Panc1 (cell line): Measurements from ENCODE around the gene SRCAP. TPM values are rescaled to one million over a fixed set of nuclear protein-coding genes. Genes with fewer than 3 reads are reported as not detected.

Experiments used
- ATAC-seq: fragments of 200-7000 bp; cut with Tn5 transposase; 2 replicates; pipeline ENCODE4 v1.9.1; 2020; ENCODE audit warnings: mild to moderate bottlenecking, moderate library complexity
- BruUV-seq: library from RNA; stranded (reverse); fragments of 400-500 nt; replicated peaks from 2 replicates; lab custom pipeline; 2021; lab: Mats Ljungman, UMichigan
- CTCF ChIA-PET: fragments of 300-600 bp; sonication (Branson Sonifier 250); formaldehyde crosslinking; loops from one replicate; lab custom pipeline; 2022; ENCODE audit warnings: antibody characterized with exemption; lab: Charles Lee
- POLR2A ChIA-PET: fragments of 300-600 bp; sonication (Branson Sonifier 250); formaldehyde crosslinking; loops from one replicate; lab custom pipeline; 2022; ENCODE audit warnings: antibody characterized with exemption; lab: Charles Lee
- DNase-seq: peaks from one replicate; pipeline ENCODE4 v3.0.0-alpha.2; 2010; ENCODE audit warnings: low read depth, low spot score
- H3K27ac ChIP-seq: 2 replicates; pipeline ENCODE4 v1.5.1; 2011; ENCODE audit warnings: mild to moderate bottlenecking, low read length, inconsistent platforms
- H3K27me3 ChIP-seq: fragments of 200-500 bp; sonication (Bioruptor generic); 2 replicates; pipeline ENCODE4 v1.6.0; 2014; ENCODE audit warnings: low read length, inconsistent platforms; ENCODE audit not compliant: control insufficient read depth, insufficient read depth
- H3K36me3 ChIP-seq: fragments of 200-500 bp; sonication (Bioruptor generic); 2 replicates; pipeline ENCODE4 v1.5.1; 2014; ENCODE audit warnings: inconsistent platforms, mild to moderate bottlenecking, low read length, moderate library complexity; ENCODE audit not compliant: control insufficient read depth, insufficient read depth
- H3K4me1 ChIP-seq: 2 replicates; pipeline ENCODE4 v1.5.1; 2011; ENCODE audit warnings: inconsistent platforms, mild to moderate bottlenecking, low read length, moderate library complexity; ENCODE audit not compliant: control insufficient read depth, insufficient read depth
- H3K4me3 ChIP-seq, 2 experiments: 2 replicates each; pipeline ENCODE4 v1.5.1; 2011 to 2012; ENCODE audit warnings: low read depth in 2 of 2, low read length in 2 of 2, mild to moderate bottlenecking in 2 of 2, inconsistent platforms in 1 of 2, moderate library complexity in 1 of 2
- H3K9me3 ChIP-seq: fragments of 200-500 bp; sonication (Bioruptor generic); 2 replicates; pipeline ENCODE4 v1.5.1; 2014; ENCODE audit warnings: low read depth, mild to moderate bottlenecking, inconsistent platforms, low read length, moderate library complexity; ENCODE audit not compliant: control insufficient read depth, insufficient read depth
- POLR2AphosphoS5 ChIP-seq: IDR thresholded peaks from 2 replicates; pipeline ENCODE4 v1.6.1; 2012; ENCODE audit warnings: mild to moderate bottlenecking, low read depth, low read length, moderate library complexity
- SIN3A ChIP-seq: IDR thresholded peaks from 2 replicates; pipeline ENCODE4 v1.6.1; 2012; ENCODE audit warnings: low read depth, mild to moderate bottlenecking, low read length, moderate library complexity, borderline replicate concordance; ENCODE audit not compliant: insufficient read depth
- TCF7L2 ChIP-seq: IDR thresholded peaks from 2 replicates; pipeline ENCODE4 v1.6.1; 2011; ENCODE audit warnings: mild to moderate bottlenecking, low read depth, low read length, inconsistent platforms
- in situ Hi-C: cut with HindIII; loops from 2 replicates; pipeline ENCODE4 v1.10.0; 2016; ENCODE audit warnings: low sequenced_read_pairs, low pct_unique_long_range_greater_than_20kb
- intact Hi-C: fragments of 100-400 bp; cut with micrococcal nuclease; formaldehyde crosslinking; loops from one replicate; pipeline ENCODE4 v1.10.0; 2022; ENCODE audit not compliant: unreplicated experiment
- total RNA-seq: library from RNA; stranded (reverse); gene quantifications from one replicate; pipeline ENCODE4 v1.2.1, GENCODE V29; 2021; ENCODE audit not compliant: unreplicated experiment
- TF ChIP-seq, protein P1 (sequence below), 2 experiments: IDR thresholded peaks; 2 replicates each; pipeline ENCODE4 v1.6.1; 2011 to 2012; ENCODE audit warnings: low read depth in 2 of 2, control low read depth in 1 of 2, low read length in 1 of 2, mild to moderate bottlenecking in 1 of 2, moderate library complexity in 1 of 2; ENCODE audit not compliant: insufficient read depth in 1 of 2

SRCAP gene
- total RNA-seq, 1 experiment from 2014 or later = 73.6 TPM

DNA sequence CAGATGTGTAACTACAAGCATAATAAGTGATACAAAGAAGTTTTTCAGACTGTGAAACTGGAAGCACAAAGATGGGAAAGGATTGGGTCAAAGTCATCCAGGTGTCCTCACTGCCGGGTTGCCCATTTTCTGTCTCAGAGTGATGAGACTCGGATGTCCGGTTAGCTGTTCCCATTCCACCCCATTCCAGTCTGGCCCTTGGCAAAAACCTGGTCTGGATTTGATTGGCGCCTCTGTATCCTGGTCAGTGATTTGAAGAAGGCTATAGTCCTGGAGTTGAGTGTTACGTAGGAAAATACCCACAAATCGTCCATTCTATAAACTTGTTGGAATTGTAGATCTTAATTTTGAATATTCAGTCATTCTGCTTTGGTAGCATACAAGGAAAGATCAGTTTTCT is 29.4 kb downstream of the SRCAP start:
- DNase-seq = no peak
- no peak overlapping the region for H3K27ac ChIP-seq
- H3K4me3 ChIP-seq = no peak overlapping the region
- in situ Hi-C loops (no loop called here), intact Hi-C loops (no loop called here)
- H3K27me3 ChIP-seq = no peaks in the 10 kb centered on the region
- BruUV-seq = TSS peak; percentile 10
- TF ChIP-seq TCF7L2 (no peak), POLR2AphosphoS5 (no peak)
- TF ChIP-seq, protein P1, sequence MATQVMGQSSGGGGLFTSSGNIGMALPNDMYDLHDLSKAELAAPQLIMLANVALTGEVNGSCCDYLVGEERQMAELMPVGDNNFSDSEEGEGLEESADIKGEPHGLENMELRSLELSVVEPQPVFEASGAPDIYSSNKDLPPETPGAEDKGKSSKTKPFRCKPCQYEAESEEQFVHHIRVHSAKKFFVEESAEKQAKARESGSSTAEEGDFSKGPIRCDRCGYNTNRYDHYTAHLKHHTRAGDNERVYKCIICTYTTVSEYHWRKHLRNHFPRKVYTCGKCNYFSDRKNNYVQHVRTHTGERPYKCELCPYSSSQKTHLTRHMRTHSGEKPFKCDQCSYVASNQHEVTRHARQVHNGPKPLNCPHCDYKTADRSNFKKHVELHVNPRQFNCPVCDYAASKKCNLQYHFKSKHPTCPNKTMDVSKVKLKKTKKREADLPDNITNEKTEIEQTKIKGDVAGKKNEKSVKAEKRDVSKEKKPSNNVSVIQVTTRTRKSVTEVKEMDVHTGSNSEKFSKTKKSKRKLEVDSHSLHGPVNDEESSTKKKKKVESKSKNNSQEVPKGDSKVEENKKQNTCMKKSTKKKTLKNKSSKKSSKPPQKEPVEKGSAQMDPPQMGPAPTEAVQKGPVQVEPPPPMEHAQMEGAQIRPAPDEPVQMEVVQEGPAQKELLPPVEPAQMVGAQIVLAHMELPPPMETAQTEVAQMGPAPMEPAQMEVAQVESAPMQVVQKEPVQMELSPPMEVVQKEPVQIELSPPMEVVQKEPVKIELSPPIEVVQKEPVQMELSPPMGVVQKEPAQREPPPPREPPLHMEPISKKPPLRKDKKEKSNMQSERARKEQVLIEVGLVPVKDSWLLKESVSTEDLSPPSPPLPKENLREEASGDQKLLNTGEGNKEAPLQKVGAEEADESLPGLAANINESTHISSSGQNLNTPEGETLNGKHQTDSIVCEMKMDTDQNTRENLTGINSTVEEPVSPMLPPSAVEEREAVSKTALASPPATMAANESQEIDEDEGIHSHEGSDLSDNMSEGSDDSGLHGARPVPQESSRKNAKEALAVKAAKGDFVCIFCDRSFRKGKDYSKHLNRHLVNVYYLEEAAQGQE (IDR thresholded peaks at IDR 0.05; ENCODE audit: insufficient read depth in 1 of 2, low read depth in 2 of 2, low read length in 1 of 2) = no peak
- no peaks in the 10 kb centered on the region for H3K9me3 ChIP-seq
- CTCF ChIA-PET = no interaction called here
- H3K36me3 ChIP-seq = peaks cover 23% of the 10 kb centered on the region
- no peaks in the 10 kb centered on the region for H3K4me1 ChIP-seq
- no peak for ATAC-seq
- POLR2A ChIA-PET = no interaction called here

DNA sequence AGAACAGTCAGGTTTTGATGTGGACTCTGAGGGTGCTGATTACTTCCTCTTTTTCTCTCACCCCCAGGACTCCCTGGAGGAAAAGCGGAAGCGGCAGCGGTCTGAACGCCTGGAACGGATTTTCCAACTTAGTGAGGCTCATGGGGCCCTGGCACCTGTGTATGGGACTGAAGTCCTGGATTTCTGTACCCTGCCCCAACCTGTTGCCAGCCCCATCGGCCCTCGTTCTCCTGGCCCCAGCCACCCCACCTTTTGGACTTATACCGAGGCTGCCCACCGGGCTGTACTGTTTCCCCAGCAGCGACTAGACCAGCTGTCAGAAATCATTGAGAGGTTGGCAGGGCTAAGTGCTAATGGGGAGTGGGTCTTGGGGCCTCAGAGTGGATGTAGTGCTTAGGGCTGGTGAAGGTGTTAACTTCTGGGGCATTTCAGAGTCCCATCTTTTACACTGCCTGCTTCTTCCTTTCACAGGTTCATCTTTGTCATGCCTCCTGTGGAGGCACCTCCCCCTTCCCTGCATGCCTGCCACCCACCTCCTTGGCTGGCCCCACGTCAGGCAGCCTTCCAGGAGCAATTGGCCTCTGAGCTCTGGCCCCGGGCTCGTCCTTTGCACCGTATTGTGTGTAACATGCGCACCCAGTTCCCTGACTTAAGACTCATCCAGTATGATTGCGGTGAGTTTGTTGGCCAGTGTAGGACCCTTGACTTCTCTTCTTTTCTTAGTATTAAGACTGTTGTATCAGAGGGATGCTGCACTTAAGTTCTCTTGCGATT is 30.1 kb downstream of the SRCAP start:
- intact Hi-C loops = no loop called here
- CTCF ChIA-PET = no interaction called here
- Histone ChIP-seq H3K27ac (no peak overlapping the region), H3K9me3 (no peaks in the 10 kb centered on the region), H3K4me1 (no peaks in the 10 kb centered on the region), H3K27me3 (no peaks in the 10 kb centered on the region), H3K36me3 (peaks cover 23% of the 10 kb centered on the region), H3K4me3 (no peak overlapping the region)
- ATAC-seq = no peak
- in situ Hi-C loops = no loop called here
- no peak for DNase-seq
- no peak for TF ChIP-seq SIN3A
- TF ChIP-seq, protein P1 (IDR thresholded peaks at IDR 0.05; ENCODE audit: insufficient read depth in 1 of 2, low read depth in 2 of 2, low read length in 1 of 2) = no peak
- peak; percentile 40; the same call in 1 of the 2 replicates for TF ChIP-seq POLR2AphosphoS5
- BruUV-seq = no TSS peak
- POLR2A ChIA-PET = no interaction called here
